A673 (cell line): Measurements from ENCODE around the gene PRSS53. TPM values are rescaled to one million over a fixed set of nuclear protein-coding genes. Genes with fewer than 3 reads are reported as not detected.

Experiments
- BruUV-seq: library from RNA; stranded (reverse); fragments of 400-500 nt; replicated peaks from 2 replicates; lab custom pipeline; 2021; lab: Mats Ljungman, UMichigan
- CTCF ChIA-PET: fragments of 300-600 bp; sonication (Branson Sonifier 250); formaldehyde crosslinking; loops from one replicate; lab custom pipeline; 2022; ENCODE audit warnings: antibody characterized with exemption; lab: Charles Lee
- POLR2A ChIA-PET: fragments of 300-600 bp; sonication (Branson Sonifier 250); formaldehyde crosslinking; loops from one replicate; lab custom pipeline; 2022; ENCODE audit warnings: antibody characterized with exemption; ENCODE audit not compliant: low non-redundant PET; lab: Charles Lee
- DNase-seq: peaks from one replicate; pipeline ENCODE4 v3.0.0-alpha.2; 2015; ENCODE audit warnings: low spot score
- H3K27ac ChIP-seq: fragments of 200-600 bp; sonication (generic); 2 replicates; pipeline ENCODE4 v1.5.1; 2016; ENCODE audit warnings: mixed run types, low read depth, mild to moderate bottlenecking, mixed read lengths, antibody characterized with exemption, low read length; ENCODE audit not compliant: poor library complexity, severe bottlenecking
- H3K27me3 ChIP-seq: fragments of 200-600 bp; sonication (generic); replicated peaks from 2 replicates; pipeline ENCODE4 v1.6.1; 2017; ENCODE audit warnings: mixed run types, low read depth, mild to moderate bottlenecking, mixed read lengths, antibody characterized with exemption, low read length; ENCODE audit not compliant: insufficient read depth, poor library complexity
- H3K36me3 ChIP-seq: fragments of 200-600 bp; sonication (generic); 2 replicates; pipeline ENCODE4 v1.6.1; 2016; ENCODE audit warnings: mixed run types, mild to moderate bottlenecking, mixed read lengths, antibody characterized with exemption, low read length; ENCODE audit not compliant: insufficient read depth, poor library complexity, severe bottlenecking
- H3K4me1 ChIP-seq: fragments of 200-600 bp; sonication (generic); 2 replicates; pipeline ENCODE4 v1.6.1; 2017; ENCODE audit warnings: mixed run types, mild to moderate bottlenecking, mixed read lengths, antibody characterized with exemption, low read length; ENCODE audit not compliant: insufficient read depth, poor library complexity, severe bottlenecking
- H3K4me3 ChIP-seq: fragments of 200-600 bp; sonication (generic); 2 replicates; pipeline ENCODE4 v1.5.1; 2016; ENCODE audit warnings: low read depth, mixed run types, mild to moderate bottlenecking, mixed read lengths, low read length; ENCODE audit not compliant: poor library complexity, severe bottlenecking
- H3K9me3 ChIP-seq: fragments of 200-600 bp; sonication (generic); 2 replicates; pipeline ENCODE4 v1.6.1; 2016; ENCODE audit warnings: mixed run types, low read depth, mild to moderate bottlenecking, mixed read lengths, antibody characterized with exemption, low read length; ENCODE audit not compliant: poor library complexity, severe bottlenecking
- EZH2 ChIP-seq: fragments of 200-600 bp; sonication (generic); IDR thresholded peaks from 2 replicates; pipeline ENCODE4 v1.6.1; 2017; ENCODE audit warnings: borderline replicate concordance, low read depth, mild to moderate bottlenecking, mixed read lengths, antibody characterized with exemption, low read length; ENCODE audit not compliant: poor library complexity, severe bottlenecking
- intact Hi-C: fragments of 100-400 bp; cut with micrococcal nuclease; formaldehyde crosslinking; loops from one replicate; pipeline ENCODE4 v1.10.0; 2022; ENCODE audit not compliant: unreplicated experiment
- total RNA-seq: library from RNA; stranded (reverse); gene quantifications from 2 replicates; pipeline ENCODE4 v1.2.3, GENCODE V29; 2021
- TF ChIP-seq, protein P1 (sequence below): fragments of 300-800, 200-600 bp; sonication (generic); conservative IDR thresholded peaks from 2 replicates; pipeline ENCODE4 v1.5.1; 2017; ENCODE audit warnings: low read depth, mild to moderate bottlenecking, antibody characterized with exemption, low read length, moderate library complexity, mixed read lengths

Gene PRSS53
- total RNA-seq, 1 experiment from 2014 or later, result 3.1 TPM

GRCh38 chr16:31135535-31136286 lies 47.0 kb upstream of the PRSS53 start, which contains the start of gene PRSS8:
Gene PRSS8, minus strand, starts transcription at chr16:31135727. Its CDS starts 229 bp downstream, at chr16:31135498.
- BruUV-seq, result no TSS peak
- Histone ChIP-seq H3K4me3 (no peak within 1 kb of the TSS), H3K4me1 (no peaks in the 10 kb centered on the region), H3K36me3 (peaks cover 5% of the 10 kb centered on the region), H3K27ac (no peak within 1 kb of the TSS), H3K27me3 (no peaks in the 10 kb centered on the region), H3K9me3 (no peaks in the 10 kb centered on the region)
- intact Hi-C loops, result no loop called here
- ChIA-PET CTCF (no interaction called here), POLR2A (interaction anchor here (0.6 kb wide), 1 partner anchor 166 kb away, joined by 3 read pairs; no protein-coding TSS in a partner anchor)
- TF ChIP-seq, protein P1, sequence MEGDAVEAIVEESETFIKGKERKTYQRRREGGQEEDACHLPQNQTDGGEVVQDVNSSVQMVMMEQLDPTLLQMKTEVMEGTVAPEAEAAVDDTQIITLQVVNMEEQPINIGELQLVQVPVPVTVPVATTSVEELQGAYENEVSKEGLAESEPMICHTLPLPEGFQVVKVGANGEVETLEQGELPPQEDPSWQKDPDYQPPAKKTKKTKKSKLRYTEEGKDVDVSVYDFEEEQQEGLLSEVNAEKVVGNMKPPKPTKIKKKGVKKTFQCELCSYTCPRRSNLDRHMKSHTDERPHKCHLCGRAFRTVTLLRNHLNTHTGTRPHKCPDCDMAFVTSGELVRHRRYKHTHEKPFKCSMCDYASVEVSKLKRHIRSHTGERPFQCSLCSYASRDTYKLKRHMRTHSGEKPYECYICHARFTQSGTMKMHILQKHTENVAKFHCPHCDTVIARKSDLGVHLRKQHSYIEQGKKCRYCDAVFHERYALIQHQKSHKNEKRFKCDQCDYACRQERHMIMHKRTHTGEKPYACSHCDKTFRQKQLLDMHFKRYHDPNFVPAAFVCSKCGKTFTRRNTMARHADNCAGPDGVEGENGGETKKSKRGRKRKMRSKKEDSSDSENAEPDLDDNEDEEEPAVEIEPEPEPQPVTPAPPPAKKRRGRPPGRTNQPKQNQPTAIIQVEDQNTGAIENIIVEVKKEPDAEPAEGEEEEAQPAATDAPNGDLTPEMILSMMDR, result no peak
- no peak for TF ChIP-seq EZH2
- no peak for DNase-seq

- Histone ChIP-seq H3K27me3 (no peaks in the 10 kb centered on the region), H3K4me3 (no peak overlapping the region), H3K36me3 (peaks cover 8% of the 10 kb centered on the region), H3K9me3 (no peaks in the 10 kb centered on the region), H3K4me1 (no peaks in the 10 kb centered on the region), H3K27ac (no peak overlapping the region)
- intact Hi-C loops, result no loop called here
- CTCF ChIA-PET, result no interaction called here
- no peak for DNase-seq
- TF ChIP-seq EZH2, result no peak
- TF ChIP-seq, protein P1, result no peak
- BruUV-seq, result no TSS peak
- POLR2A ChIA-PET, result no interaction called here
Observed at GRCh38 chr16:31134625-31135534, 46.1 kb upstream of the PRSS53 start.

DNA sequence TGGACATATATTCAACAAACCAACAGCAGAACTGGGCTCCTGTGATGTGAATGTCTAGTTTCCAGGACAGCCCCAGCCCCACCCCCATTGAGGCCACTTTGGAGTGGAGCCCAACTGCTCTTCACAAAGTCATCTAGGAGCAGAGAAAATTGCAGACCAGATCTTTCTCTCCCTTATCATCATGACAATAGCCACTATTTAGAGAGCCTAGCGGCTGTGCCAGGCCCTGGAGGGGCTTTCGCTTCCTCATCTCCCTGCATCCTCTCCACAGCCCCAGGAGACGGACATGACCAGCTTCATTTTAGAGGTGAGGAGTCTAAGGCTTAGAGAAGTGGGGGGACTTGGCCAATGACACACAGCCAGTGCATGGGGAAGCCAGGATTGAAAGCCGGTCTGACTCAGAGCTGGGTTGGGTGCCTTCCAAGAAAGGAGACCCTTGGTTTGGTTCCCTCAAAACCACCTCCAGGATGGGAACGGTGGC lies 45.4 kb upstream of the PRSS53 start:
- no TSS peak for BruUV-seq
- no peaks in the 10 kb centered on the region for H3K9me3 ChIP-seq
- intact Hi-C loops, result no loop called here
- H3K27ac ChIP-seq, result no peak overlapping the region
- no peaks in the 10 kb centered on the region for H3K27me3 ChIP-seq
- no peak overlapping the region for H3K4me3 ChIP-seq
- TF ChIP-seq, protein P1, result no peak
- TF ChIP-seq EZH2, result no peak
- POLR2A ChIA-PET, result no interaction called here
- CTCF ChIA-PET, result no interaction called here
- H3K4me1 ChIP-seq, result no peaks in the 10 kb centered on the region
- peaks cover 8% of the 10 kb centered on the region for H3K36me3 ChIP-seq
- no peak for DNase-seq
